GM12892 (cell line): ENCODE results near the gene PACSIN1.

Experiments
- POLR2A ChIP-seq: IDR thresholded peaks from 2 replicates; pipeline ENCODE4 v1.6.1; 2011; ENCODE audit warnings: low read depth, low read length, control low read depth
- TAF1 ChIP-seq: IDR thresholded peaks from 2 replicates; pipeline ENCODE4 v1.6.1; 2011; ENCODE audit warnings: low read depth, mild to moderate bottlenecking, control low read depth, low read length, borderline replicate concordance

- TF ChIP-seq POLR2A (no peak), TAF1 (no peak)
Observed at GRCh38 chr6:34574647-34575293, 108.9 kb downstream of the PACSIN1 start.
